GM19395 (cell line): ENCODE results near the gene FRMD8.

ENCODE experiments used
- ATAC-seq: cut with Tn5 transposase; IDR thresholded peaks from one replicate; pipeline ENCODE4 v1.9.1; 2021; ENCODE audit warnings: mild to moderate bottlenecking, moderate library complexity; ENCODE audit not compliant: unreplicated experiment

Gene FRMD8

GRCh38 chr11:65422633-65423515 is 36.4 kb downstream of the FRMD8 start, which contains the start of gene NEAT1:
TSS of gene NEAT1 (plus strand) at chr11:65422798.
- no peak for ATAC-seq

- no peak for ATAC-seq
Measured at GRCh38 chr11:65423516-65424204, 37.2 kb downstream of the FRMD8 start.

GRCh38 chr11:65424205-65425104 is 38.0 kb downstream of the FRMD8 start:
- no peak for ATAC-seq

- ATAC-seq = no peak
Measured at GRCh38 chr11:65425105-65425970, 38.9 kb downstream of the FRMD8 start.

- ATAC-seq = no peak
Measured at GRCh38 chr11:65425971-65426838, 39.8 kb downstream of the FRMD8 start.

- ATAC-seq = no peak
Measured at GRCh38 chr11:65426839-65427690, 40.6 kb downstream of the FRMD8 start.

GRCh38 chr11:65427691-65428577 is 41.5 kb downstream of the FRMD8 start:
- no peak for ATAC-seq

GRCh38 chr11:65428578-65429067 is 42.2 kb downstream of the FRMD8 start:
- ATAC-seq = no peak

- ATAC-seq = no peak
Measured at GRCh38 chr11:65429068-65429681, 42.7 kb downstream of the FRMD8 start.

GRCh38 chr11:65429724-65430405 is 43.4 kb downstream of the FRMD8 start:
- ATAC-seq = no peak

- no peak for ATAC-seq
Measured at GRCh38 chr11:65430406-65431217, 44.2 kb downstream of the FRMD8 start.

GRCh38 chr11:65431451-65432099 is 45.1 kb downstream of the FRMD8 start:
- ATAC-seq = no peak

- no peak for ATAC-seq
Measured at GRCh38 chr11:65432100-65432650, 45.7 kb downstream of the FRMD8 start.
